Activated CD8-positive, alpha-beta T cell treated with anti-CD3 and anti-CD28 coated beads, Interleukin-2, amount 10 ng/mL, durations not matched to agents 7 days and 5 days (primary cell): ENCODE data around the gene CEP43. TPM values are rescaled to one million over a fixed set of nuclear protein-coding genes. Genes with fewer than 3 reads are reported as not detected.

Experiments used
- ATAC-seq: fragments of 150-1000 bp; cut with Tn5 transposase; one replicate; pipeline ENCODE4 v1.10.0; 2021; ENCODE audit warnings: moderate library complexity
- CTCF ChIA-PET: fragments of 350-600 bp; sonication (Branson Sonifier 250); formaldehyde crosslinking; loops from one replicate; lab custom pipeline; 2021; ENCODE audit warnings: antibody characterized with exemption; lab: Charles Lee
- POLR2A ChIA-PET: fragments of 350-600 bp; sonication (Branson Sonifier 250); formaldehyde crosslinking; loops from one replicate; lab custom pipeline; 2021; ENCODE audit warnings: antibody characterized with exemption; lab: Charles Lee
- DNase-seq: peaks from one replicate; pipeline ENCODE4 v3.0.0-alpha.2; 2020
- H3K27ac Mint-ChIP-seq: one replicate; pipeline ENCODE4 v1.8.0; 2021; ENCODE audit warnings: mild to moderate bottlenecking, mixed read lengths
- H3K27me3 Mint-ChIP-seq: one replicate; pipeline ENCODE4 v1.8.0; 2021; ENCODE audit warnings: low read depth, mixed read lengths
- H3K36me3 Mint-ChIP-seq: one replicate; pipeline ENCODE4 v1.8.0; 2021; ENCODE audit warnings: low read depth, mixed read lengths
- H3K4me1 Mint-ChIP-seq: one replicate; pipeline ENCODE4 v1.8.0; 2021; ENCODE audit warnings: low read depth, mixed read lengths
- H3K4me3 Mint-ChIP-seq: one replicate; pipeline ENCODE4 v1.8.0; 2021; ENCODE audit warnings: mild to moderate bottlenecking, mixed read lengths
- H3K9me3 Mint-ChIP-seq: one replicate; pipeline ENCODE4 v1.8.0; 2022; ENCODE audit warnings: mixed read lengths; ENCODE audit not compliant: insufficient read depth
- total RNA-seq, 2 experiments: library from RNA; stranded (reverse); gene quantifications; one replicate each; pipeline ENCODE4 v1.2.3, GENCODE V29; 2021

CEP43 gene
- total RNA-seq, 2 experiments from 2014 or later = 25.6 to 28.1 TPM

DNA sequence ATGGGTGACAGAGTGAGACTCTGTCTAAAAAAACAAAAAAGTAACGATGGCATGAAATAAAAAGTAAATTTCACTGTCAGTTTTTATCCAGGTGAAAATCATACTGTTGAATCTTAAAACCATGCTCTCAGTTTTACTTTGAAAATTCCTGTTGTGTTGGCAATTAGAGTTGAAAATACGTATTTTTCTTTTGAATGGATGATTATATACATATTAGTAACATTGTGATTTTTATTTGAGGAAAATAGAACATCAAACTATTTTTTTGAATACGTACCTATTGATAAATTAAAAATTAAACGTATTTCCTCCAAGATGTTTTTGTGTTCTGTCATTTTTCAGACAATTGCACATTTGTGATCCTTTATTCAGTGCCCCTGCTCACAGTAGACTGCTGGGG is 14.7 kb downstream of the CEP43 start:
- Mint-ChIP-seq H3K4me3 (no peak overlapping the region), H3K9me3 (no peaks in the 10 kb centered on the region)

DNA sequence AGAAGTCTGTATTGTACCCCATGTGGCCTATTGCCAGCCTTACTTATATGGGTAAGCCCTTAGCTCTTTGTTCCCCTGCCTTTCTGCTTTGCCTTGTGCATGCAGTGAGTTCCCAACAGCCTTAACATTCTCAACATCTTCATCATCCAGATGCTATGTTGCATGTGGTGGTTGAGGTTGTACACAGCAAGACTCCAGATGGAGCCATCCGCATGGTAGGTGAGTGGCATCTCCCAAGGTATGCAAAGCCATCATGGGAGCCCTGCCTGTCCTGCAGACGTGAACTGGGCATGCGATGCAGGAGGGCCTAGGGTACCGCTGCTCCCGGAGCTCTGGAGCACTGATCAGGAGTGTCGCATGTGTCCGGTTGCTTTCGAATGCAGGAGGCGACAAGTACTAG is 16.1 kb downstream of the CEP43 start:
- Mint-ChIP-seq H3K36me3 (peaks cover 41% of the 10 kb centered on the region), H3K9me3 (no peaks in the 10 kb centered on the region), H3K27ac (no peak overlapping the region), H3K27me3 (no peaks in the 10 kb centered on the region), H3K4me1 (peaks cover 1% of the 10 kb centered on the region), H3K4me3 (no peak overlapping the region)
- ChIA-PET POLR2A (no interaction called here), CTCF (interaction anchor here (3.0 kb wide), 1 partner anchor 16 kb away, joined by 8 read pairs; the partner anchor contains the start of gene CEP43)
- ATAC-seq (no peak), DNase-seq (no peak)

More for the DNA sequence above, 14.7 kb downstream of the CEP43 start:
- ChIA-PET POLR2A (no interaction called here), CTCF (interaction anchor here (3.0 kb wide), 1 partner anchor 15 kb away, joined by 8 read pairs; the partner anchor contains the start of gene CEP43)
- no peaks in the 10 kb centered on the region for H3K27me3 Mint-ChIP-seq
- peaks cover 1% of the 10 kb centered on the region for H3K4me1 Mint-ChIP-seq
- DNase-seq (no peak), ATAC-seq (no peak)
- H3K27ac Mint-ChIP-seq = no peak overlapping the region
- peaks cover 43% of the 10 kb centered on the region for H3K36me3 Mint-ChIP-seq

DNA sequence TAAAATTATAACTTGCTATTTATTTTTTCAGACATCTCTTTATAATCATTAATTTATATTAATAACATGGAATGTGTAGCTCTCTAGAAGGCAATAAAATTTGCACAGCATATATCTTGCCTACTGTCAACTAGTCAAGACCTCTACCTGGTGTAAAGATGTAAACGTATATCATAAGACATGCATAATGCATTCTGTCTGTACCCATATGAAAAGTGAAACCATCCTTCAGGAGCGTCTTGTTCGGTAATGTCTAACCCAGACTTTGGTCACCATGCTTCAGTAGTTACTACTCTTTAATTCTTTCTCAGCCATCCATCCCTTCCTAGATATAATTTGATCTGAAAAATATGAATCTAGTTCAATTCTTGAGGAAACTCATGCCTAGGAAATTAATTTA is 21.0 kb downstream of the CEP43 start:
- Mint-ChIP-seq H3K9me3 (no peaks in the 10 kb centered on the region), H3K4me1 (no peaks in the 10 kb centered on the region), H3K27me3 (no peaks in the 10 kb centered on the region), H3K36me3 (peaks cover 28% of the 10 kb centered on the region), H3K4me3 (no peak overlapping the region), H3K27ac (no peak overlapping the region)
- ChIA-PET POLR2A (interaction anchor here (0.5 kb wide), 1 partner anchor 508 kb away, joined by 3 read pairs; no protein-coding TSS in a partner anchor), CTCF (no interaction called here)
- ATAC-seq (no peak), DNase-seq (no peak)

DNA sequence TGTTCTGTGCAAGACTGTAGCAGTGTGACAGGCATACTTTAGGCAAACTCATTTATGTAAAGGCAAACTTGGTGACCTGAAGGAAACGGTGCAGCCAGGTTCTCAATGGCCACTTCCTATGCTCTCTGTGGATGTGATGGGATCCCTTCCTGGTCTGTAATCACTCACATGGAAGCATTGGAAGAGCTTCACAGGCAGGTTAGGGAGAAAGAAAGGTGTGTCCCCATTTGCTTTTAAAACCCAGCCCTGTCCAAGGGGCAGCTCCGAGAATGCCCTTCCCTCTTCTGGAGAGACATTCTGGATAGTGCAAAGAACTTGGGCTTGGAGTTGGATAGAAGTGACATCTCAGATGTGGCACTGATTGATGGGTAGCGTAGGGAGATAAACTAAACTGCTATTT is 28.1 kb downstream of the CEP43 start:
- Mint-ChIP-seq H3K4me3 (no peak overlapping the region), H3K27ac (peak overlapping the region; percentile 8), H3K9me3 (no peaks in the 10 kb centered on the region), H3K4me1 (peaks cover 2% of the 10 kb centered on the region), H3K36me3 (peaks cover 42% of the 10 kb centered on the region), H3K27me3 (no peaks in the 10 kb centered on the region)
- ATAC-seq (no peak), DNase-seq (no peak)
- ChIA-PET CTCF (no interaction called here), POLR2A (no interaction called here)

DNA sequence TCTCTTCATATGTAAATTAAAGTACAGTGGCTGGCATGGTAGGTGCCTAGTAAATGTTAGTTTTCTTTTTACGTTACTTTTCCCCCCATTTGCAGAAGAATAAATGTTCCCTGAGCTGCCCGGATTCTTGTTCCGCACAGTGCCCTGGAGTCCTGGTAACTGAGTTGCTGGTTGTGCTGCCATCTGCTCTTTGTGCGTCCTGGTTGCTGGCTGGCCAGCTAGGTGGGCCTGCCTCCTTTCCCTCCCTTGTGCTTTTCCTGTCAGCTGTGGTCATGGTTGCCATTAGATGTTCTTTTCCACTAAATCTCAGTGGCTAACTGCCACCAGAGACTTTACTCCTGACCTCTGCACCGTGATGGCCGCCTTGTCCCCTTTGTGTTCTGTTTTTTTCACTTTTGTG is 28.6 kb downstream of the CEP43 start:
- POLR2A ChIA-PET = no interaction called here
- CTCF ChIA-PET = interaction anchor here (1.3 kb wide), 1 partner anchor 20 kb away, joined by 7 read pairs; no protein-coding TSS in a partner anchor
- Mint-ChIP-seq H3K4me3 (no peak overlapping the region), H3K4me1 (peaks cover 2% of the 10 kb centered on the region), H3K27ac (no peak overlapping the region), H3K36me3 (peaks cover 41% of the 10 kb centered on the region), H3K9me3 (no peaks in the 10 kb centered on the region), H3K27me3 (no peaks in the 10 kb centered on the region)
- ATAC-seq (no peak), DNase-seq (no peak)

DNA sequence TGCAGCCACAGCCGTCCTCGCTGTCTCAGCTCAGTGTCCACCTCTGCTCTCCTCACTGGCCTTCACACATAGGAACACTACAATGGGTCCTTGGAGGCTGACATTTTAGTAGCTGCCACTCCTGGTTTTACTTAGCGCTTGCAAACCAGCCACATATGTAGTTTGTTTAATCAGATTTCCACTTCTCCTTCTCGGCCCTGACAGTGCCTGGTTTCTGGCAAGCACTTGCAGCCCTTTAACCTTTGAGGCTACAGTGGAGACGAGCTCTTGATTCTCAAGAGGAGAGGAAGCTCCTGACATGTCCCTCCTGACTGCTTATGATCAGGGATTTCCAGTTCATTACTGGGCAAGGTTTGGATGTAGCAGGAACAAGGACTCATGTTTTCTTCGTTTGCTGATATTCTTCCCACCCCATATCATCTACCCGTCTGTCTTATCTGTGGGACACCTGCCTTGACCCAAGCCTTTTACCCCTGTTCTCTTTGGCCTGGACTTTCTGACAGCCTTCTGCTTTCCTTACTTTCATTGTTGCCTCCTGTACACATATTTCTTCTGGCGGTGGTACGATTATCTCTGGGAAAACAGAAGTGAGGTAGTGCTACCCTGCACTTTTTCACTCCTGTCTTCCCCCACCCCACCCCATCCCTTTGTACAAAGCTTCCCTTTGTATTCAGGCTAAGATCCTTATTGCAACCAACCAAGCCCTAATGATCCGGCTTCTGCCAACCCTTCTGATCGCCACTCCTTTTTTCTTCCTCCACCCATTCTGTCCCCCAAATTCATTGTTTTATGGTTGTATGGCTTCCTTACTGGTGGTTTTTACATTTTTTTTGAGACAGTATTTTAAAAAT is 31.2 kb downstream of the CEP43 start:
- ATAC-seq (no peak), DNase-seq (no peak)
- Mint-ChIP-seq H3K27me3 (no peaks in the 10 kb centered on the region), H3K36me3 (peaks cover 53% of the 10 kb centered on the region), H3K27ac (no peak overlapping the region), H3K4me1 (peaks cover 2% of the 10 kb centered on the region), H3K9me3 (no peaks in the 10 kb centered on the region), H3K4me3 (no peak overlapping the region)
- CTCF ChIA-PET = no interaction called here
- POLR2A ChIA-PET = no interaction called here

DNA sequence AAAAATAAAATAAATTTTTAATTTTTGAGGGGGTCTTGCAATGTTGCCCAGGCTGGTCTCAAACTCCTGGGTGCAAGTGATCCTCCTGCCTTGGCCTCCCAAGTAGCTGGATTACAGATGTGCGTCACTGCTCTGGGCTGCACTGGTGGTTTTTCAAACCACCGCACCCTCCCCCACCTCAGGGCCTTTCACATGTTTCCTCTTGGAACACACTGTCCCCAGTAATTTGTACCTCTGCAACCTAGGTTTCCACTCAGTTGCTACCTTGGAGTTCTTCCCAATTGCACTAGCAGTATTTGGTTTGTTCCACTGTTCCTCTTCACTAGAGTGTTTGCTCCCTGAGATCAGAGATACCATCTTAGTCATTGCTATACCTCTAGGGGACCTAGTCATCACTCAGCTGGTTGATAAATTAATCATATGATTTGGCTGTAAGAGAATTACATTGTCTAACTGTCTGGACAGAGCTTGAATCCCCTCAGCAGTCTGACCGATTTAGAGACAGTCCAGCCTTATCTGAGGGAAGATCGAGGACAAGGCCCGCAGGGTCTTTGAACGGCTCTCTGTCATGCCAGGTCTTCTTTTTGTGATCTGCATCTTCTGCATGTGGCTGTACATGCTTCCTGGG is 32.0 kb downstream of the CEP43 start:
- ChIA-PET POLR2A (no interaction called here), CTCF (no interaction called here)
- Mint-ChIP-seq H3K4me1 (peaks cover 3% of the 10 kb centered on the region), H3K4me3 (no peak overlapping the region), H3K27ac (no peak overlapping the region), H3K36me3 (peaks cover 57% of the 10 kb centered on the region), H3K9me3 (no peaks in the 10 kb centered on the region), H3K27me3 (no peaks in the 10 kb centered on the region)
- DNase-seq (no peak), ATAC-seq (no peak)

DNA sequence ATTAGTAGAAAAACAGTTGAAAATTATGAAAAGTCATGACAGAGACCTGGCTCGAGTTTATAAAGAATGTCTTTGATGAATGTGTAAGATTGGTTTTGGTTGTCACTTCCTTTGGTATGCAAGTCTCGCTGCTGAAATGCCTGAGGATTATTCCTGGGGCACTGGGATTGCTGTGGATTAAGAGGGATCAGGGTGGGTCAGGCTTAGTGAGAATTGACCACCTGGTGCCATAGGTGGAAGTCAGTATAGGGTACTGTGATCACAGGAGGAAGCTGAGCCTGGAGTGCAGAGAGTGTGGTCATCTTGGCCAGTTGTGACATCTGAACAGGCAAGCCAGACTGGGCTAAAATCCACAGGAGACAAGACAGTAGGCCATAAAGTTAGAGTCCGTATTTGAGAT is 34.9 kb downstream of the CEP43 start:
- ChIA-PET POLR2A (interaction anchor here (0.9 kb wide), 1 partner anchor 87 kb away, joined by 3 read pairs; no protein-coding TSS in a partner anchor), CTCF (interaction anchor here (0.6 kb wide), 1 partner anchor 9 kb away, joined by 3 read pairs; no protein-coding TSS in a partner anchor)
- H3K4me3 Mint-ChIP-seq = no peak overlapping the region
- H3K27ac Mint-ChIP-seq = no peak overlapping the region
- H3K36me3 Mint-ChIP-seq = peaks cover 59% of the 10 kb centered on the region
- DNase-seq = no peak
- peaks cover 12% of the 10 kb centered on the region for H3K4me1 Mint-ChIP-seq
- no peak for ATAC-seq
- H3K9me3 Mint-ChIP-seq = no peaks in the 10 kb centered on the region
- no peaks in the 10 kb centered on the region for H3K27me3 Mint-ChIP-seq

DNA sequence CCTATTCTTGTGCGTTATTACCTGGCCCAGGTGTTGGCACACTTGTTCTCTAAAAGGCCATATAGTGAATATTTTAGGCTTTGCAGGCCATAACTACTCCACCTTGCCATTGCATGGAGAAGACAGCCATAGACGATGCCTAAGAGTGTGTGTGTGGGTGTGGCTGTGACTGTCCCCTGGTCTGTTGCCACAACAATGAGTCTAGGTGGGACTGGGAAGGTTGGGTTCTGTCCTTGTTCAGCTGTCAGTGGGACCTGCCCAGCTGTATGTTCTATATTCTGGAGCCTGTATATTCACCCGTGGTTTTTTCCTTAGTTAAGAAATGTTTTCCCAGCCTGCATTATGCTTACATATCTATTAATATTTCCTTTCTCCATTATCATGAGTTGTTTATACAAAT is 38.6 kb downstream of the CEP43 start:
- H3K9me3 Mint-ChIP-seq = no peaks in the 10 kb centered on the region
- ChIA-PET POLR2A (no interaction called here), CTCF (no interaction called here)
- no peak for DNase-seq
- H3K27me3 Mint-ChIP-seq = no peaks in the 10 kb centered on the region
- no peak for ATAC-seq
- H3K4me3 Mint-ChIP-seq = no peak overlapping the region
- H3K4me1 Mint-ChIP-seq = peaks cover 20% of the 10 kb centered on the region
- H3K36me3 Mint-ChIP-seq = peaks cover 59% of the 10 kb centered on the region
- H3K27ac Mint-ChIP-seq = no peak overlapping the region

DNA sequence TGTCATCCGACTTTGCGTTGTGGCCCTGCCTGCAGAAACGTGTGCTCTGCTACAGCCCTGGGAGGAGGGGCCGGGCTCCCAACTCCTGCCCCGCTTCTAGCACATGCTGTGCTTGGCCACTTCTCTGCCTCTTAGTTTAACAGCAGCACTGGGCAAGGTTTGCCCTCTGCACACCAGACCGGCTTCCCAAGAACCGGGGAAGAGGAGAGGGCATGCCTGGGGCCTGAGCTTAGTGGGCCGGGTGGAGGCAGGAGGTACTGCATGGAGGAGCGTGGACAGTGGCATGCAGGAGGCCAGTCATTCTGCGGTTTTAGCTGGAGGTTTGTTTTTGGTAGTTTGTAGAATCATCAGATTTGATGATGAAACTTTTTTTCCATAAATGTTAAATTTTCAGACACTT is 45.5 kb downstream of the CEP43 start:
- peaks cover 18% of the 10 kb centered on the region for H3K36me3 Mint-ChIP-seq
- ChIA-PET CTCF (no interaction called here), POLR2A (no interaction called here)
- no peaks in the 10 kb centered on the region for H3K9me3 Mint-ChIP-seq
- ATAC-seq (no peak), DNase-seq (no peak)
- H3K4me1 Mint-ChIP-seq = peaks cover 28% of the 10 kb centered on the region
- no peak overlapping the region for H3K27ac Mint-ChIP-seq
- H3K4me3 Mint-ChIP-seq = no peak overlapping the region
- H3K27me3 Mint-ChIP-seq = no peaks in the 10 kb centered on the region

DNA sequence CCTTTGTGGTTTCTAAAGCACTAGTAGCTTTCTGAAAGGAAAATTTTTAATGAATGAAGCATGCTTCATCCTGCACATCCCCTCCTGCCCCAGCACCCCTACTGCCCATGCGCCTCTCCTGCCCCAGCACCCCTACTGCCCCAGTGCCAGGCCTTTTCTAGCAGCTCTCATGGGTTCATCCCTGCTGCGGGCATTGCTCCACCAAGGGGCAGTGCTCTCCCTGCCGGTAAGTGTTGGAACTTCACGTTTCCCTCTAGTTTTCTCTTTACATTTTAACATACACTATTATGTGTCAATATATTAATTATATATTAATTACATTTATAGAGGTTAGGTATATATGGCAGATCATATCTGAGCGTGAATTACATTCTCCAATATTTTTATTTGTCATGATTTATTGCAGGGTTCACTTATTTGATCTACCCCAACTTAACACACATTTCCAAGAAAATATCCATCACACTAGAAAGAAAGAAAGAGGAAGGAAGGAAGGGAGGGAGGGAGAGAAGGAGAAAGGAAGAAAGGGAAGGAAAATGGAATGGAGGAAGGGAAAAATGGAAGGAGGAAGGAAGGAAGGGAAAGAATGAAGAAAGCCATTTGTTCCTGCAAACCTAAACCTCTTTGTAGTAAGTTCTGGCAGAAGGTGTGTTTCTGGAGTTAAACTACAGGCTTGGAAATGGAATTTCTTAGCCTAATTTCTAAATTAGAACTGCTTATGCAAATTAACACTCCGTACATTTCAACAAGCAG is 46.8 kb downstream of the CEP43 start:
- H3K36me3 Mint-ChIP-seq = peaks cover 10% of the 10 kb centered on the region
- DNase-seq (no peak), ATAC-seq (no peak)
- peak overlapping the region; percentile 77 for H3K27ac Mint-ChIP-seq
- no peaks in the 10 kb centered on the region for H3K27me3 Mint-ChIP-seq
- H3K4me3 Mint-ChIP-seq = no peak overlapping the region
- H3K4me1 Mint-ChIP-seq = peaks cover 28% of the 10 kb centered on the region
- ChIA-PET POLR2A (no interaction called here), CTCF (interaction anchor here (1.4 kb wide), 1 partner anchor 73 kb away, joined by 4 read pairs; no protein-coding TSS in a partner anchor)
- no peaks in the 10 kb centered on the region for H3K9me3 Mint-ChIP-seq
